ENCODE data around the gene TMEM9.

DNA sequence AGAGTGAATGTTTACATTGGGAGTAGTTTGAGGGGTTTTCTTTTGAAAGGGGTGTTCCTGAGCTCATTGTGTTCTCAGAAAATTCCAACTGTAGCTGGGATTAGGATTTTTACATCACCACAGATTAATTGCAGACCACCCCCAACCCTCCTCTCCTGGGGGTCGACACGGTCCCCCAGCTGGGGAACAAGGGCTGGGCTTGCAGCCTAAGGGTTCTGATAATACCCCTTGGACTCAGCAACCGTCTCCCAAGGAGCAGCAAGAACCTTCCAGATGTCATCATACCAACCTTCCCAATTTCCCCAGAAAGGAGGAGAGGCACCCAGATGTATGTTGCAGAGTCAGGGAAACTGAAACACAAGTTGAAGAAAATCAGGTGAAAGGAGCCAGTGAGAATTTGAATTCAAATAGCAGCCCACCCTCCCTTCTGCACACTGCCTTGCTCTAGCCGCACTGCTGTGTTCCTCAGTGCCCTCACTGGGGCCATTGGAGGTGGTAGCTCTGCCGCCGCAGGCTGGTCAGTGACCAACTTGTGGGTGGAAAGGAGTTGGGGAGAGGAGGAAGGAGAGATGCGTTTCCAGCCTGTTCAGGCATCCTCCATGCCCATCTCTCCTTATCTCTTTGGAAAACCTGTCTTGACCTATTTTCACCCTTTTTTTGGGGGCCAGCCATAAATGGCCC lies 21.7 kb upstream of the TMEM9 start:
- TF ChIP-seq CTCF (IDR thresholded peaks at IDR 0.05): no peak
- TF ChIP-seq POLR2A (IDR thresholded peaks at IDR 0.05): no peak
